Measurements from ENCODE around the gene PPM1N.

DNA sequence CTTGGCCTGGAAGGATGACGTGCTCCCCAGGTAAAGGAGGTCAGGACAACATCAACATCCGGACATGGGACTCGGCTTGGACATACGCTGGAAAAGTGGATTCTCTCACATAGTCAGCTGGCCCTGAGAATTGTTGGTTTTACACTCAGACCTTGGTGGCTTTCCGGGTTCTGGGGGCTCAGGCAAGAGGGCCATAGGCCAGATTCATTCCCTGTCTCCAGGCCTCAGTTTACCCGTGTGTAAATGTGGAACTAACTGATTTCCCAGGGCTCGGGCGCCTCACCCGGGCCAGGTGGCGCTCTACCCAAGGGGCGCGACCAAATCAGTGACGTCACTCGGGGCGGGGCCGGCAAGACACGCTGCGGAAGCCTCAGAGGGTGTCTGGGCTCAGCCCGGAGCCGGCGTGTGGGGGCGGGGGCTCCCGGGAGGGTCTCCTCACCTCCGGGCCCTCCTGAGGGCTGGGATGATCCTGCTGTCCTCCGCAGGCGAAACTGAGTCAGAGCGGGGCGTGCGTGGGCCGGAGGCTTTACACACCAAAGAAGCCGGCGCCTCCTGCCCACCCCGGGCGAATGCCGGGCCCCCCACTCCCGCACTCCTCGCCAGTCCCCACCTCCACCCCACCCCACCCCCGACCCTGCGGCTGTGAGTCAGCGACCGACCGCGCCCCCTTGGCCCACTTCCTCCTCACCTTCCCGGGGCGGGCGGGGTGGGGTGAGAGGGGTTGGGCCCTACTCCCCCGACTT lies 8.2 kb downstream of the PPM1N start:
- TF ChIP-seq, protein P1, sequence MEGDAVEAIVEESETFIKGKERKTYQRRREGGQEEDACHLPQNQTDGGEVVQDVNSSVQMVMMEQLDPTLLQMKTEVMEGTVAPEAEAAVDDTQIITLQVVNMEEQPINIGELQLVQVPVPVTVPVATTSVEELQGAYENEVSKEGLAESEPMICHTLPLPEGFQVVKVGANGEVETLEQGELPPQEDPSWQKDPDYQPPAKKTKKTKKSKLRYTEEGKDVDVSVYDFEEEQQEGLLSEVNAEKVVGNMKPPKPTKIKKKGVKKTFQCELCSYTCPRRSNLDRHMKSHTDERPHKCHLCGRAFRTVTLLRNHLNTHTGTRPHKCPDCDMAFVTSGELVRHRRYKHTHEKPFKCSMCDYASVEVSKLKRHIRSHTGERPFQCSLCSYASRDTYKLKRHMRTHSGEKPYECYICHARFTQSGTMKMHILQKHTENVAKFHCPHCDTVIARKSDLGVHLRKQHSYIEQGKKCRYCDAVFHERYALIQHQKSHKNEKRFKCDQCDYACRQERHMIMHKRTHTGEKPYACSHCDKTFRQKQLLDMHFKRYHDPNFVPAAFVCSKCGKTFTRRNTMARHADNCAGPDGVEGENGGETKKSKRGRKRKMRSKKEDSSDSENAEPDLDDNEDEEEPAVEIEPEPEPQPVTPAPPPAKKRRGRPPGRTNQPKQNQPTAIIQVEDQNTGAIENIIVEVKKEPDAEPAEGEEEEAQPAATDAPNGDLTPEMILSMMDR (conservative IDR thresholded peaks at IDR 0.05; ENCODE audit: low read depth, low read length) = peak; percentile 59
- TF ChIP-seq, protein P2, sequence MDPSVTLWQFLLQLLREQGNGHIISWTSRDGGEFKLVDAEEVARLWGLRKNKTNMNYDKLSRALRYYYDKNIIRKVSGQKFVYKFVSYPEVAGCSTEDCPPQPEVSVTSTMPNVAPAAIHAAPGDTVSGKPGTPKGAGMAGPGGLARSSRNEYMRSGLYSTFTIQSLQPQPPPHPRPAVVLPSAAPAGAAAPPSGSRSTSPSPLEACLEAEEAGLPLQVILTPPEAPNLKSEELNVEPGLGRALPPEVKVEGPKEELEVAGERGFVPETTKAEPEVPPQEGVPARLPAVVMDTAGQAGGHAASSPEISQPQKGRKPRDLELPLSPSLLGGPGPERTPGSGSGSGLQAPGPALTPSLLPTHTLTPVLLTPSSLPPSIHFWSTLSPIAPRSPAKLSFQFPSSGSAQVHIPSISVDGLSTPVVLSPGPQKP (IDR thresholded peaks at IDR 0.05; ENCODE audit: borderline replicate concordance, low read depth, low read length) = no peak
